AG04449 (cell line): ENCODE results near the gene NDUFA8.

Experiments
- CTCF ChIA-PET: fragments of 350-600 bp; formaldehyde crosslinking; extraction: SDS; loops from one replicate; lab custom pipeline; 2021; ENCODE audit warnings: antibody characterized with exemption; lab: Yijun Ruan, JAX
- POLR2A ChIA-PET: fragments of 400-600, 350-600 bp; formaldehyde crosslinking; extraction: SDS; loops from one replicate; lab custom pipeline; 2020; ENCODE audit warnings: antibody characterized with exemption, inconsistent platforms; lab: Yijun Ruan, JAX
- DNase-seq: peaks from one replicate; pipeline ENCODE4 v3.0.0-alpha.2; 2010; ENCODE audit warnings: low read depth, low spot score
- H3K4me3 ChIP-seq: 2 replicates; pipeline ENCODE4 v1.5.1; 2011; ENCODE audit warnings: low read depth, mild to moderate bottlenecking, control low read depth, low read length
- CTCF ChIP-seq: IDR thresholded peaks from one replicate; pipeline ENCODE4 v1.5.1; 2011; ENCODE audit warnings: mild to moderate bottlenecking, moderate library complexity, low read length, control low read depth, inconsistent platforms; ENCODE audit not compliant: insufficient read depth; ENCODE audit errors: missing control alignments

NDUFA8 gene

DNA sequence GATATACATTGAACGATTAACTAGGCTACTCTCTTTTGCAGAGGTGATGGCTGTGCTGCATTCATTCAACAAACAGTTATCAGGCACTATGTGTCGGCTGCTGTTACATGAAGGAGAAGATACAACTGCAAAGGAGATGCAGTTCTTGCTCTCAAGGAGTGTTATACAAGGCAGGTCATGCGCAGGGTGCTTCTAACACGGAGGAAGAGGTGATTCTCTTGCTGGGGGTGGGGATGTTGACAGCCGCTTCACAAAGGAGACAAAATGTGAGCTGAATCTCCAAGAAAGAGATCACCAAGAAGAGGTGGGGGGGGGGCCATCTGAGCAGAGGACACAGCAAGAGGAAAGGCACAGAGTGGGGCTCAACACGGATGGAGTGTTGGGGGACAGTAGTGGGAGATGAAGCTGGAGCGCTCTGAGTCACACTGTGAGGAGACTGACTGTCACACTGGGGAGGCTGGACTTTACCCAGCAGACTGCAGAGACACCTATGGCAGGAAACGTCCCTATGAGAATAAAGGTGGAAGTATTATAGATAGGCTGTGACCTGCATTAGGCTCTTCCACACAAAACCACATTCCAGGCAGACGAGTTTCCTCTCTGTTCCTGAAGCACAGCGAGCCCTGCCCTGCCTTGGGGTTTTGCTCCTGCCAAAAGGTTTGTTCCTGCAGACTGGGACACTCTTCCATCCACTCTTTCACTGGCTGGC is 20.9 kb downstream of the NDUFA8 start:
- no peak overlapping the region for H3K4me3 ChIP-seq
- no peak for TF ChIP-seq CTCF
- ChIA-PET POLR2A (no interaction called here), CTCF (interaction anchor here (1.0 to 10.2 kb wide), 5 partner anchors 12 to 211 kb away, joined by 3 to 122 read pairs (median 3); no protein-coding TSS in a partner anchor)
- no peak for DNase-seq

DNA sequence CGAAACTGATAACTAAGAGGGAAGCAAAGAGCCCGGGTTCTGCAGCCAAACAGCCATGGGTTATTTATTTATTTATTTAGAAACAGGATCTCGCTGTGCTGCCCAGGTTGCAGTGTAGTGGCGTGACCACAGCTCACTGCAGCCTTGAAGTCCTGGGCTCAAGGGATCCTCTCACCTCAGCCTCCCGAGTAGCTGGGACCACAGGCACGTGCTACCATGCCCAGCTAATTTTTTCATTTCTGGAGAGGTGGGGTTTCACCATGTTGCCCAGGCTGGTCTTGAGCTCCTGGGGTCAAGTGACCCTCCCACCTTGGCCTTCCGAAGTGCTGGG is 24.1 kb downstream of the NDUFA8 start:
- TF ChIP-seq CTCF, result no peak
- no peak overlapping the region for H3K4me3 ChIP-seq
- ChIA-PET CTCF (interaction anchor here (0.6 to 10.2 kb wide), 8 partner anchors 9 to 215 kb away, joined by 3 to 122 read pairs (median 3); no protein-coding TSS in a partner anchor), POLR2A (no interaction called here)
- no peak for DNase-seq

GRCh38 chr9:122134822-122135528 is 24.6 kb downstream of the NDUFA8 start:
- ChIA-PET CTCF (interaction anchor here (0.7 to 10.2 kb wide), 10 partner anchors 10 to 216 kb away, joined by 3 to 122 read pairs (median 3); no protein-coding TSS in a partner anchor), POLR2A (no interaction called here)
- no peak for TF ChIP-seq CTCF
- no peak overlapping the region for H3K4me3 ChIP-seq
- no peak for DNase-seq

GRCh38 chr9:122133984-122134535 is 25.5 kb downstream of the NDUFA8 start:
- DNase-seq, result no peak
- no peak for TF ChIP-seq CTCF
- ChIA-PET POLR2A (no interaction called here), CTCF (interaction anchor here (1.1 to 10.2 kb wide), 7 partner anchors 11 to 219 kb away, joined by 3 to 122 read pairs (median 4); no protein-coding TSS in a partner anchor)
- no peak overlapping the region for H3K4me3 ChIP-seq

GRCh38 chr9:122133263-122133983 is 26.2 kb downstream of the NDUFA8 start:
- no peak overlapping the region for H3K4me3 ChIP-seq
- no peak for TF ChIP-seq CTCF
- ChIA-PET POLR2A (no interaction called here), CTCF (interaction anchor here (1.0 to 10.2 kb wide), 9 partner anchors 10 to 219 kb away, joined by 3 to 122 read pairs (median 4); no protein-coding TSS in a partner anchor)
- DNase-seq, result no peak
